GM21360 (cell line): ENCODE measurements around the gene ADAMTSL1.

ENCODE experiments used
- ATAC-seq: cut with Tn5 transposase; IDR thresholded peaks from one replicate; pipeline ENCODE4 v1.9.1; 2021; ENCODE audit warnings: mild to moderate bottlenecking, moderate library complexity; ENCODE audit not compliant: unreplicated experiment

Gene ADAMTSL1

GRCh38 chr9:18473652-18474279 is at the start of gene ADAMTSL1:
ADAMTSL1 (plus strand) TSS chr9:18474153; CDS start chr9:18474233, 80 bp downstream.
- ATAC-seq = no peak

DNA sequence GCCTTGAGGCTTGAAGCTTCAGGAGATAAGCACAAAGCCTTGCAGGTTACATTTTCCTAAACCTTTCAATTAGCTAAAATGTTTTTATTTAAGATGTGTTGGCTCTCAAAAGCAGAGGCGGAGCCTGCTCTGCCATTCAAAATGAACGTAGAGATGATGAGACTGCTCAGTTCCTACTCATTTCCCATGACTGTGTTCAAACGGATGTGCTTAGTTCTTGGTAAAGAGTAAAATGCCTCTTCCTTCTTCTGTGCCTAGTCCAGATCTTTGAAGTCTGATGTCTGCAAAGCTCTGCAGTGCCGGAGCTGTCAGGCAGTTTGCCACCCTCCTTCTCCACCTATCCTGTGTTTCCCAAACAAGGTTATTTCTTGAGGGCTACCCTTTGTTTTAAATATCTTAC is 46.3 kb upstream of the ADAMTSL1 start:
- ATAC-seq = no peak

- no peak for ATAC-seq
Observed at GRCh38 chr9:18428661-18429060, 45.3 kb upstream of the ADAMTSL1 start.

GRCh38 chr9:18429070-18429469 is 44.9 kb upstream of the ADAMTSL1 start:
- ATAC-seq = no peak

DNA sequence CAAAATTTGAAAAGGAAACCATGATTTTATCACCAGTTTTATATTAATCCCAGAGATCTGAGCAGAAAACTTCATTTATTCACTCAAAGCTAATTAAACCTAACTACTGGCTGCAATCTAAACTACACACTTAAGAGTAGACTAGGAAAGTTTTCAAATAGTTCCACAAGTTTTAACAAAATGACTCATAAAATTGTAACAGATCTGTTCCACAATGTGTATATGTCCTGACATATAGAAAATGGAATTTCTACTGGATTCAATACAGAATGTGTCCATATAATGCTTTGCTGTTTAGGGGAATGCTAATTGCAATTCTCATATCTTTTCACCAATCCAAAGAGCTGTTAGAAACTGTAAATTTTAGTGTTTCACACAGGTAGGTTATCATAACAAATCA is 40.3 kb upstream of the ADAMTSL1 start:
- no peak for ATAC-seq

GRCh38 chr9:18437315-18438201 is 36.4 kb upstream of the ADAMTSL1 start:
- ATAC-seq = no peak

- no peak for ATAC-seq
Observed at GRCh38 chr9:18438300-18438925, 35.5 kb upstream of the ADAMTSL1 start.

DNA sequence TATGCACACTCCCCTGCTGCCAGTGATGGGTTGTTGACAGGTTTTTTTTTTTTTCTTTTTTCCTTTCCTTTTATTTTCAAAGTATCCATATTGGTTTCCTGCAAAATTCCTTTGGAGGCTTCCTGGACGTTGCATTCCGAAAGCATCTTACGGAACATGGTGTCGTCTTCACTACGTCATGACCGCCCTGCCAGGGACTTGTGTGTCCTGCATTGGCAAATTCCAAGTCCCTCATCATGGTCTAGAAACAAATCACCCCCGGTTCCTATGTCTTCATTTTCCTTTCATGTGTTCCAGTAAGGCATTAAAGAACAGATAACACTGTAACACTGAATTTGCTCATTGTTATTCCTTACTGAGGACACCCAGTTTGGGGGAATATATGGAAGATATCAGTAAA is 35.0 kb upstream of the ADAMTSL1 start:
- no peak for ATAC-seq

DNA sequence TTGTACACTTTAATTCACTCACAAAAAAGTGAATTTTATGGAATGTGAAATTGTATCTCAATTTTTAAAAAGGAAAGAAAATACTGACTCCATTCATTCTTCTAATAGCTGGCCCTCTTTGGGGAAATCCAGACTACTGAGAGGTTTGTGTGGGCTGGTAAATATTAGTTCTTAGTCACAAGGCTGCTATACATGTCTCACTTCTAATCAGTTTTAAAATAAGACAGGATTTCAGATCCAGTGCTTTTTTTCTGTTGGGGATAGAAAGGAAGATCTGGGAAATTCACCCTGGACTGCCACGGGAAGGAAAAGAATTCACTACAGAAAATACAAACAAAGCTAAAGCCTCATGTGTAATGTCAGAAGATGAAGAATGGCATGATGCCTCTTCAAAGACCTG is 32.7 kb upstream of the ADAMTSL1 start:
- no peak for ATAC-seq

DNA sequence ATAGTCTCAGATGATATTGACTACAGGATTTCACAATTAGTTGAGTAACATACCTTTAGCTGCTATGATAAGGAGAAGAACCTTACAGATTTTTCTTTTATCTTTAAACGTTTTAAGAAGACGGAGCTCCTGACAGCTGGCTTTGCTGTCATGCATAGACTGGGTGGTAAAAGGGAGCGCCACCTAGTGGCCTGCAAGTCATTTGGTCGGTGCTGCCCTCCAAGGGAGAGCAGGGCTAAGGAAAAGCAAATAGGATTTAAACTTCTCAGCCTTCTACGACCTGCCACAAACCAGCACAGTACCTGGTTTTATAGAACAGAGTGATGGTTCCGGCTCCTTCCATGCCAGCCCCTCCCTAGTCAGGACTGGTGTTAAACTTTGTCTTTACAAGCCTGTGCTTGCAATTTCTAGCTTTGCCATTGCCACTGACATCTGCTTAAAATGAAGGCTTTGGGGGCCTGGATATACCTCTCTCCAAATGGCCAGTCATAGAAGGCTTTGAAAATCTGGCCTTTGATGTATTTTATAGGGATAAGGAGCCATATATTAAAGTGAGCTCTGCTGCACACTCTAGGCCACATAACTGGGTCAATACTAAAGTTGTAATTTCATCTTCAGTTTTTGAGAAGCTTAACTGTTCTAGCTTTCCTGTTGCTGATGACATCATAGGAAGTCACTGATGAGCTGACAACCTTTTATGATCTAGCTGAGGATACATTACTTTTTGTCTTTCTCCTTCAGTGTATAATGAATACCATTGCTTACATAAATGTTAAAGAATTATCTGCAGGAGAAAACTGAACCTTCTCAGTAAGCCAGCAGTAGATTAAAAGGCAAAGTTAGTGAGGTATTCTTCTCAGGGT is 31.1 kb upstream of the ADAMTSL1 start:
- ATAC-seq = peak; percentile 95

- no peak for ATAC-seq
Observed at GRCh38 chr9:18447131-18447530, 26.8 kb upstream of the ADAMTSL1 start.

DNA sequence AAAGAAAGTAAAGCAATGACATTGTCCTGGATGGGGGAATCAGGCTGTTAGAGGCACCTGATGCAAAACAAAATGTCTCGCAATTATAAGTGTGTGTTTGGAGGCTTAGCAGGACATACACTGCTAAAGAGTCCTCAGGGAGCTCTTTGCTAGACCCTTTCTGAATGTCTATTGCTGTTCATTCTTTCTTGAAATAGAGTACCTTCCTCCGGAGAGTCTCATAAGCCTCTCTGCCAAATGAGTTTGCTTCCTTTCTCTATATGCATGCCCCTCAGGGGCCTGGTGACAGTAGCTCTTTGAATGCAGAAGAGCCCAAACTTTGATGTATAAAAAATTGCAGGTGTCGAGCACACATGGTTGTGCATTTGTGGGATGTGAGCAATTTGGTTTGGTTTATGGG is 26.4 kb upstream of the ADAMTSL1 start:
- ATAC-seq = no peak

- ATAC-seq = no peak
Observed at GRCh38 chr9:18448101-18448500, 25.9 kb upstream of the ADAMTSL1 start.

DNA sequence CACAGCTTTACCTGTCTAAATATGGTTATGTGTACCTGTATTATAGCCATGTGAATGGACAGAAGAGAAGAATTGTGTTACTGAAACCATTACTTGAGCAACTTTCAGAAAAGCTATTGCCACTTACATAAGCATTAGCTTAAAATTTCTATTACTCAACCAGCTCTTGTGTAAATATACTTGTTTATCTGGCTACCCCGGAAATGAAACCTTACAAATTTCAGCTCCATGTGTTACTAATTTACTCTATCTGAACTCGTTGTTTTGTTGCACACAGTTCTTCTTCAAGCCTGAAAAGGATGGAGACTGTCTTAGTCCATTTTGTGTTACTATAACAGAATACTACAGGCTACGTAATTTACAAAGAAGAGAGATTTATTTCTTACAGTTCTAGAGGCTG is 22.5 kb upstream of the ADAMTSL1 start:
- no peak for ATAC-seq

- ATAC-seq = no peak
Observed at GRCh38 chr9:18452276-18452675, 21.7 kb upstream of the ADAMTSL1 start.

GRCh38 chr9:18456624-18457237 is 17.2 kb upstream of the ADAMTSL1 start:
- no peak for ATAC-seq

- ATAC-seq = no peak
Observed at GRCh38 chr9:18457510-18457909, 16.4 kb upstream of the ADAMTSL1 start.

DNA sequence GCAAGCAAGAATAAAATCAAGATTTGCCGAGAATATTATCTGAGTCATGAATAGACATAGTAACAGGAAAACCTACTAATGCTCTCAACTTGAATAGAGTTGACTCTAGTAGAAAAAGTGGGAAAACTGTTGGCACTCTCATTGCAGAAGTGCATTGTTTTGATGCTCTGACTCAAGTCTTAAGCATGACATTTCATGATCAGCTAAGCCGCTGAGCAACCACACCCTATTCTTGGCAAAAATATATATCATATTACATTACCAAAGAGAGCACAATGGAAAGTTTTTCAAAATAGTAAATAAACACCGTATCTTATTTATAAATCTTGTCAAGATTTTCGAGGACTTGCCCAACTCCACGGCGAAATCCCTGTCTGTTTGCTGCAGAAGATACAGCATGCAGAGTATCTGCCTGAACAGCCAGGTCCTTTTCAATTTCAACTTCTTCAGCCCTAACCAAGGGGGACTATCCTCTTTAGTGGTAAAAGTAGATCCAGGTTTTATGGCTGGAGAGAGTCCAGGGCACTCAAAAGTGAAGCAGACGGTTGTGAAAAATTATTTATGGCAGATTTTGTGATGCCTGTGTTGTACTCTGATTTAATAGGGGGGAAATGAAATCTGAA is 13.9 kb upstream of the ADAMTSL1 start:
- ATAC-seq = no peak

DNA sequence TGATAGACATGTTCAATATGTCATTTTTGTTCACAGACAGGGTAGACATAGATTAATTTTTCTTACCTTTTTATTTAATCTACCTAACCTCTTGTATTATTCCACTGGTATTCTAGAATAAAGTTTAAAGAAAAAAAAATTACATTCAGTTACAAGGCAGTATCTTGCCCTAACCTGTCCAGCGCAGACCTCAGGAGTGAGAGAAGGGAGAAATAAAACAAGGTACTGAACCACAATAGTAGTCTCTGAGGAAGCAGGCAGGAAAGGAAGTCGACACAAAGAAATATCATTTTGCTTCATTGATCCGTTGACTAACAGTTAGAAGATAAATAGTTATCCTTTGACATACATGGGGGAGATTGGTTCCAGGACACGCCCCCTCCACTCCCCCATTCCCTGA is 12.5 kb upstream of the ADAMTSL1 start:
- ATAC-seq = no peak

- ATAC-seq = no peak
Observed at GRCh38 chr9:18463991-18464390, 10.0 kb upstream of the ADAMTSL1 start.
